Right atrium auricular region (tissue), 2 donors: ENCODE data around the gene EPOP. TPM values are rescaled to one million over a fixed set of nuclear protein-coding genes. Genes with fewer than 3 reads are reported as not detected.
A peak's percentile ranks its signal among the peaks of the same experiment; 100 is the strongest.

Source experiments
- DNase-seq: peaks from one replicate; pipeline ENCODE4 v3.0.0-alpha.2; 2019; ENCODE audit warnings: low spot score
- H3K27ac ChIP-seq, 2 donors: fragments of 200-600 bp; sonication (generic); 1 replicate in 1 of 2; 2 replicates in 1 of 2; pipeline ENCODE4 v1.5.1; 2016 to 2019
- H3K27me3 ChIP-seq, 2 donors: fragments of 200-600 bp; sonication (generic); one replicate each; pipeline versions ENCODE4 v1.5.1 to v1.6.0; 2017 to 2019
- H3K36me3 ChIP-seq: fragments of 200-600 bp; sonication (generic); one replicate; pipeline ENCODE4 v1.5.1; 2016
- H3K4me1 ChIP-seq, 2 donors: fragments of 200-600 bp; sonication (generic); one replicate each; pipeline versions ENCODE4 v1.5.1 to v1.6.0; 2017 to 2019
- H3K4me3 ChIP-seq, 2 donors: fragments of 200-600 bp; sonication (generic); 1 replicate in 1 of 2; 2 replicates in 1 of 2; pipeline ENCODE4 v1.5.1; 2017 to 2019; ENCODE audit warnings: mild to moderate bottlenecking in 1 of 2, moderate library complexity in 1 of 2
- H3K9me3 ChIP-seq, 2 donors: fragments of 200-600 bp; sonication (generic); one replicate each; pipeline ENCODE4 v1.5.1; 2019
- CTCF ChIP-seq, 2 donors: fragments of 200-600 bp; sonication (generic); IDR thresholded peaks; one replicate each; pipeline ENCODE4 v1.5.1; 2019; ENCODE audit warnings: antibody characterized with exemption in 2 of 2
- total RNA-seq, 2 donors: library from RNA; depleted of rRNA; stranded (reverse); fragments of >200 nt; gene quantifications; one replicate each; pipeline ENCODE4 v1.1.0, GENCODE V29; 2016

Gene EPOP
- 1 to 10 TPM in 1 of 2 donors, under 1 TPM in 1; 0.70 to 3.1 TPM for total RNA-seq

GRCh38 chr17:38674749-38675615 is at the start of gene EPOP:
Gene EPOP, minus strand, starts transcription at chr17:38674957. Its CDS starts 462 bp downstream, at chr17:38674495.
- peaks cover 0 to 35% of the 10 kb centered on the region in 2 donors for H3K4me1 ChIP-seq
- H3K4me3 ChIP-seq = peak within 1 kb of the TSS; percentile 49 to 68
- H3K27ac ChIP-seq = peak within 1 kb of the TSS in 1 of 2 donors; percentile 47
- peak; percentile 90 for DNase-seq
- H3K27me3 ChIP-seq = peaks cover 0 to 22% of the 10 kb centered on the region in 2 donors
- H3K9me3 ChIP-seq = no peaks in the 10 kb centered on the region
- H3K36me3 ChIP-seq = no peaks in the 10 kb centered on the region
- TF ChIP-seq CTCF (IDR thresholded peaks at IDR 0.05) = no peak

- no peaks in the 10 kb centered on the region for H3K27me3 ChIP-seq
- H3K4me1 ChIP-seq = peaks cover 0 to 15% of the 10 kb centered on the region in 2 donors
- no peaks in the 10 kb centered on the region for H3K9me3 ChIP-seq
- no peak for DNase-seq
- no peak for TF ChIP-seq CTCF (IDR thresholded peaks at IDR 0.05)
- H3K36me3 ChIP-seq = peaks cover 74% of the 10 kb centered on the region
- no peak overlapping the region for H3K4me3 ChIP-seq
- H3K27ac ChIP-seq = no peak overlapping the region
Measured at GRCh38 chr17:38721802-38722201, 47.0 kb upstream of the EPOP start.

GRCh38 chr17:38720941-38721340 is 46.2 kb upstream of the EPOP start:
- Histone ChIP-seq H3K27ac (no peak overlapping the region), H3K36me3 (peaks cover 83% of the 10 kb centered on the region), H3K4me1 (peaks cover 0 to 15% of the 10 kb centered on the region in 2 donors)

GRCh38 chr17:38719943-38720641 is 45.3 kb upstream of the EPOP start:
- H3K27me3 ChIP-seq = no peaks in the 10 kb centered on the region
- no peak overlapping the region for H3K27ac ChIP-seq
- peaks cover 86% of the 10 kb centered on the region for H3K36me3 ChIP-seq
- H3K9me3 ChIP-seq = no peaks in the 10 kb centered on the region
- TF ChIP-seq CTCF (IDR thresholded peaks at IDR 0.05) = no peak
- no peak for DNase-seq
- H3K4me1 ChIP-seq = peaks cover 0 to 12% of the 10 kb centered on the region in 2 donors
- H3K4me3 ChIP-seq = no peak overlapping the region

More at GRCh38 chr17:38720941-38721340, 46.2 kb upstream of the EPOP start:
- H3K4me3 ChIP-seq = no peak overlapping the region
- DNase-seq = no peak
- H3K9me3 ChIP-seq = no peaks in the 10 kb centered on the region
- no peaks in the 10 kb centered on the region for H3K27me3 ChIP-seq
- no peak for TF ChIP-seq CTCF (IDR thresholded peaks at IDR 0.05)

- H3K36me3 ChIP-seq = peaks cover 79% of the 10 kb centered on the region
- DNase-seq = no peak
- no peaks in the 10 kb centered on the region for H3K9me3 ChIP-seq
- no peak overlapping the region for H3K4me3 ChIP-seq
- TF ChIP-seq CTCF (IDR thresholded peaks at IDR 0.05) = no peak
- no peak overlapping the region for H3K27ac ChIP-seq
- peaks cover 0 to 5% of the 10 kb centered on the region in 2 donors for H3K4me1 ChIP-seq
- H3K27me3 ChIP-seq = no peaks in the 10 kb centered on the region
Measured at GRCh38 chr17:38719289-38719942, 44.7 kb upstream of the EPOP start.
